Ramos (cell line): Measurements from ENCODE around the gene BCAS1.

ENCODE experiments used
- in situ Hi-C: fragments of 300-500 bp; cut with MboI; formaldehyde crosslinking; loops from one replicate; pipeline ENCODE4 v1.14.3; 2022; ENCODE audit warnings: low sequenced_read_pairs; ENCODE audit not compliant: unreplicated experiment

BCAS1 gene

GRCh38 chr20:53996584-53997486 is 73.6 kb downstream of the BCAS1 start:
- in situ Hi-C loops: no loop called here

- in situ Hi-C loops: no loop called here
These were observed 74.4 kb downstream of the BCAS1 start for GRCh38 chr20:53995949-53996348.

GRCh38 chr20:53994088-53994487 is 76.3 kb downstream of the BCAS1 start:
- in situ Hi-C loops: no loop called here

- in situ Hi-C loops: no loop called here
These were observed 77.1 kb downstream of the BCAS1 start for GRCh38 chr20:53993310-53993709.

- in situ Hi-C loops: no loop called here
These were observed 79.5 kb downstream of the BCAS1 start for GRCh38 chr20:53990768-53991450.

GRCh38 chr20:53990003-53990402 is 80.4 kb downstream of the BCAS1 start:
- in situ Hi-C loops: no loop called here

GRCh38 chr20:53989401-53989800 is 81.0 kb downstream of the BCAS1 start:
- in situ Hi-C loops: no loop called here

GRCh38 chr20:53986037-53986650 is 84.2 kb downstream of the BCAS1 start:
- in situ Hi-C loops: no loop called here

- in situ Hi-C loops: no loop called here
These were observed 85.3 kb downstream of the BCAS1 start for GRCh38 chr20:53985150-53985518.

GRCh38 chr20:53984356-53985149 is 85.8 kb downstream of the BCAS1 start:
- in situ Hi-C loops: no loop called here

GRCh38 chr20:53983401-53983800 is 87.0 kb downstream of the BCAS1 start:
- in situ Hi-C loops: no loop called here

GRCh38 chr20:53982624-53983023 is 87.8 kb downstream of the BCAS1 start:
- in situ Hi-C loops: no loop called here

GRCh38 chr20:53981752-53982437 is 88.5 kb downstream of the BCAS1 start:
- in situ Hi-C loops: no loop called here

- in situ Hi-C loops: no loop called here
These were observed 89.3 kb downstream of the BCAS1 start for GRCh38 chr20:53981130-53981529.

GRCh38 chr20:53980031-53980465 is 90.3 kb downstream of the BCAS1 start:
- in situ Hi-C loops: no loop called here

- in situ Hi-C loops: no loop called here
These were observed 91.9 kb downstream of the BCAS1 start for GRCh38 chr20:53978497-53978896.

GRCh38 chr20:53977391-53977790 is 93.0 kb downstream of the BCAS1 start:
- in situ Hi-C loops: no loop called here

GRCh38 chr20:53975761-53976160 is 94.6 kb downstream of the BCAS1 start:
- in situ Hi-C loops: no loop called here

GRCh38 chr20:53974785-53975555 is 95.4 kb downstream of the BCAS1 start:
- in situ Hi-C loops: no loop called here
